H1 (cell line): ENCODE results near the gene ENPP5. TPM values are rescaled to one million over a fixed set of nuclear protein-coding genes. Genes with fewer than 3 reads are reported as not detected.

Source experiments
- CTCF ChIA-PET: fragments of 300-600 bp; sonication (Branson Sonifier 250); formaldehyde crosslinking; loops from one replicate; lab custom pipeline; 2021; ENCODE audit not compliant: partially characterized antibody; lab: Charles Lee
- POLR2A ChIA-PET: fragments of 300-600 bp; sonication (Branson Sonifier 250); formaldehyde crosslinking; loops from one replicate; lab custom pipeline; 2021; ENCODE audit warnings: inconsistent platforms; ENCODE audit not compliant: partially characterized antibody; lab: Charles Lee
- DNase-seq, 2 experiments: peaks; one replicate each; pipeline versions ENCODE4 v3.0.0 to v3.0.0-alpha.2; 2010 to 2022; ENCODE audit warnings: low spot score in 2 of 2, low read depth in 1 of 2, mixed read lengths in 1 of 2
- FAIRE-seq: peaks from 2 replicates; lab custom pipeline; 2011; peaks lifted over from hg19 to GRCh38; lab: Jason Lieb, UNC
- H2AFZ ChIP-seq: 2 replicates; pipeline ENCODE4 v1.8.1; 2012; ENCODE audit warnings: low read length, inconsistent platforms
- H2AK5ac ChIP-seq: 2 replicates; pipeline ENCODE4 v1.6.1; 2013; ENCODE audit warnings: low read depth, low read length
- H2BK120ac ChIP-seq: replicated peaks from 2 replicates; pipeline ENCODE3; 2013; ENCODE audit warnings: low read depth, low read length, inconsistent platforms
- H2BK12ac ChIP-seq: 2 replicates; pipeline ENCODE4 v1.6.1; 2013; ENCODE audit warnings: low read depth, low read length
- H2BK15ac ChIP-seq: 2 replicates; pipeline ENCODE4 v1.6.1; 2013; ENCODE audit warnings: low read length
- H2BK20ac ChIP-seq: 2 replicates; pipeline ENCODE4 v1.6.1; 2013; ENCODE audit warnings: low read length
- H2BK5ac ChIP-seq: 2 replicates; pipeline ENCODE4 v1.6.1; 2013; ENCODE audit warnings: low read depth, low read length
- H3K14ac ChIP-seq: 2 replicates; pipeline ENCODE4 v1.6.1; 2013; ENCODE audit warnings: inconsistent platforms; ENCODE audit not compliant: insufficient read length
- H3K18ac ChIP-seq: 2 replicates; pipeline ENCODE4 v1.6.1; 2013; ENCODE audit warnings: low read length; ENCODE audit errors: extremely low read depth
- H3K23ac ChIP-seq: 2 replicates; pipeline ENCODE4 v1.6.1; 2013; ENCODE audit warnings: inconsistent platforms; ENCODE audit not compliant: insufficient read length
- H3K23me2 ChIP-seq: 2 replicates; pipeline ENCODE4 v1.6.1; 2013; ENCODE audit warnings: low read depth, low read length
- H3K27ac ChIP-seq: 2 replicates; pipeline ENCODE4 v1.6.1; 2011; ENCODE audit warnings: low read depth, low read length, inconsistent platforms
- H3K27me3 ChIP-seq, 4 experiments: replicated peaks in 1 of 4; 1 replicate in 1 of 4; 2 replicates in 3 of 4; pipeline versions ENCODE4 v1.6.1 to v1.8.1; 2011 to 2013; ENCODE audit warnings: low read length in 3 of 4, mild to moderate bottlenecking in 3 of 4, inconsistent platforms in 2 of 4, mixed read lengths in 2 of 4, moderate library complexity in 1 of 4; ENCODE audit not compliant: control insufficient read depth in 3 of 4, insufficient read depth in 3 of 4; ENCODE audit errors: extremely low read depth in 1 of 4
- H3K36me3 ChIP-seq, 4 experiments: 2 replicates each; pipeline versions ENCODE4 v1.6.1 to v1.8.1; 2011 to 2013; ENCODE audit warnings: mild to moderate bottlenecking in 4 of 4, low read length in 3 of 4, moderate library complexity in 2 of 4, control low read depth in 1 of 4, inconsistent platforms in 1 of 4; ENCODE audit not compliant: insufficient read depth in 4 of 4, control insufficient read depth in 2 of 4
- H3K4ac ChIP-seq: replicated peaks from 2 replicates; pipeline ENCODE3; 2013; ENCODE audit warnings: low read length, low read depth, mixed read lengths, inconsistent platforms; ENCODE audit not compliant: insufficient read length
- H3K4me1 ChIP-seq, 4 experiments: replicated peaks in 1 of 4; 1 replicate in 1 of 4; 2 replicates in 3 of 4; pipeline versions ENCODE4 v1.6.1 to v1.8.1; 2011 to 2013; ENCODE audit warnings: low read length in 3 of 4, inconsistent platforms in 2 of 4, mixed read lengths in 1 of 4; ENCODE audit not compliant: insufficient read depth in 4 of 4, control insufficient read depth in 3 of 4
- H3K4me2 ChIP-seq, 2 experiments: 2 replicates each; pipeline versions ENCODE4 v1.6.1 to v1.8.1; 2011 to 2013; ENCODE audit warnings: low read depth in 2 of 2, low read length in 2 of 2, control low read depth in 1 of 2, inconsistent platforms in 1 of 2, mild to moderate bottlenecking in 1 of 2; ENCODE audit not compliant: insufficient read depth in 1 of 2
- H3K4me3 ChIP-seq, 4 experiments: fragments of 200-600, 300-600 bp in 1 of 4; sonication (generic), shearing (Covaris generic), sonication (Bioruptor Twin) in 1 of 4; 2 replicates each; pipeline versions ENCODE4 v1.5.1 to v1.8.1; 2011 to 2016; ENCODE audit warnings: low read length in 4 of 4, low read depth in 3 of 4, control low read depth in 2 of 4, inconsistent platforms in 2 of 4, mild to moderate bottlenecking in 2 of 4, mixed read lengths in 1 of 4, moderate library complexity in 1 of 4; ENCODE audit not compliant: insufficient read depth in 2 of 4; ENCODE audit errors: extremely low read depth in 1 of 4
- H3K56ac ChIP-seq: replicated peaks from 2 replicates; pipeline ENCODE3; 2013; ENCODE audit warnings: low read depth, mild to moderate bottlenecking, mixed read lengths, low read length, inconsistent platforms; ENCODE audit not compliant: insufficient read length
- H3K79me1 ChIP-seq: 2 replicates; pipeline ENCODE4 v1.6.1; 2013; ENCODE audit warnings: low read depth, low read length, control low read depth
- H3K79me2 ChIP-seq, 2 experiments: 2 replicates each; pipeline versions ENCODE4 v1.6.1 to v1.8.1; 2012 to 2013; ENCODE audit warnings: low read length in 2 of 2, mild to moderate bottlenecking in 2 of 2, inconsistent platforms in 1 of 2; ENCODE audit not compliant: insufficient read depth in 2 of 2, control insufficient read depth in 1 of 2
- H3K9ac ChIP-seq, 4 experiments: replicated peaks in 1 of 4; 1 replicate in 1 of 4; 2 replicates in 3 of 4; pipeline versions ENCODE4 v1.6.1 to v1.8.1; 2011 to 2013; ENCODE audit warnings: low read depth in 3 of 4, low read length in 3 of 4, control low read depth in 2 of 4, mild to moderate bottlenecking in 2 of 4, moderate library complexity in 2 of 4, inconsistent platforms in 1 of 4; ENCODE audit errors: extremely low read depth in 1 of 4
- H3K9me3 ChIP-seq, 2 experiments: 2 replicates each; pipeline versions ENCODE4 v1.6.1 to v1.8.1; 2012 to 2013; ENCODE audit warnings: mild to moderate bottlenecking in 2 of 2, moderate library complexity in 2 of 2, control low read depth in 1 of 2, inconsistent platforms in 1 of 2, low read depth in 1 of 2, low read length in 1 of 2, mixed read lengths in 1 of 2; ENCODE audit not compliant: insufficient read depth in 2 of 2
- H4K20me1 ChIP-seq, 2 experiments: replicated peaks in 1 of 2; 2 replicates each; pipeline versions ENCODE3 to v1.8.1; 2011 to 2013; ENCODE audit warnings: inconsistent platforms in 2 of 2, low read length in 2 of 2, mild to moderate bottlenecking in 1 of 2; ENCODE audit not compliant: insufficient read depth in 2 of 2, control insufficient read depth in 1 of 2
- H4K5ac ChIP-seq: 2 replicates; pipeline ENCODE4 v1.6.1; 2013; ENCODE audit warnings: low read length, low read depth, mixed read lengths, inconsistent platforms; ENCODE audit not compliant: insufficient read length
- H4K8ac ChIP-seq: 2 replicates; pipeline ENCODE4 v1.8.0; 2013; ENCODE audit warnings: mild to moderate bottlenecking, moderate library complexity, low read length, inconsistent platforms; ENCODE audit not compliant: insufficient read depth; ENCODE audit errors: extremely low read depth
- H4K91ac ChIP-seq: replicated peaks from 2 replicates; pipeline ENCODE3; 2013; ENCODE audit warnings: low read length, mixed read lengths, inconsistent platforms; ENCODE audit not compliant: insufficient read length
- CEBPB ChIP-seq: IDR thresholded peaks from 2 replicates; pipeline ENCODE4 v1.6.1; 2012; ENCODE audit warnings: low read depth, low read length
- EP300 ChIP-seq, 2 experiments: IDR thresholded peaks; 1 replicate in 1 of 2; 2 replicates in 1 of 2; pipeline ENCODE4 v1.6.1; 2011 to 2012; ENCODE audit warnings: low read depth in 2 of 2, low read length in 2 of 2, mild to moderate bottlenecking in 2 of 2, borderline replicate concordance in 1 of 2, inconsistent platforms in 1 of 2, moderate library complexity in 1 of 2
- EZH2 ChIP-seq: fragments of 200-600 bp; sonication (generic); IDR thresholded peaks from 2 replicates; pipeline ENCODE4 v1.7.1; 2012; ENCODE audit warnings: low read depth, mild to moderate bottlenecking, moderate library complexity, low read length, inconsistent platforms; ENCODE audit not compliant: severe bottlenecking
- GABPA ChIP-seq: IDR thresholded peaks from 2 replicates; pipeline ENCODE4 v1.6.1; 2011; ENCODE audit warnings: mild to moderate bottlenecking, low read length, moderate library complexity, borderline replicate concordance; ENCODE audit not compliant: insufficient read depth
- GTF2F1 ChIP-seq: IDR thresholded peaks from 2 replicates; pipeline ENCODE4 v1.6.1; 2012; ENCODE audit warnings: low read depth, low read length, improper control_type of control experiment, borderline replicate concordance
- JUN ChIP-seq: IDR thresholded peaks from 2 replicates; pipeline ENCODE4 v1.6.1; 2011; ENCODE audit warnings: low read depth, mild to moderate bottlenecking, improper control_type of control experiment, low read length
- RBBP5 ChIP-seq: IDR thresholded peaks from 2 replicates; pipeline ENCODE4 v1.7.1; 2012; ENCODE audit warnings: low read depth, mild to moderate bottlenecking, inconsistent platforms, low read length, moderate library complexity, borderline replicate concordance
- RXRA ChIP-seq: IDR thresholded peaks from 2 replicates; pipeline ENCODE4 v1.6.1; 2011; ENCODE audit warnings: low read depth, mild to moderate bottlenecking, low read length, moderate library complexity; ENCODE audit not compliant: insufficient read depth
- SIX5 ChIP-seq: IDR thresholded peaks from 2 replicates; pipeline ENCODE4 v1.6.1; 2011; ENCODE audit warnings: mild to moderate bottlenecking, low read depth, low read length
- YY1 ChIP-seq: IDR thresholded peaks from 2 replicates; pipeline ENCODE4 v1.6.1; 2011; ENCODE audit warnings: low read depth, mild to moderate bottlenecking, low read length
- WGBS, 2 experiments: shearing (Covaris generic) in 1 of 2; methylation state at CpG; one replicate each; pipeline versions ENCODE4 v1.1.6 to v1.1.7; 2013 to 2015; ENCODE audit warnings: low lambda C conversion rate in 2 of 2, mixed read lengths in 2 of 2, inconsistent platforms in 1 of 2, low coverage in 1 of 2, missing lambda C conversion rate in 1 of 2; ENCODE audit not compliant: insufficient replicate concordance in 2 of 2, insufficient coverage in 1 of 2, insufficient read length in 1 of 2; ENCODE audit errors: extremely low coverage in 1 of 2, missing lambda C conversion rate in 1 of 2; 5-methylcytosine and 5-hydroxymethylcytosine counted together
- polyA plus RNA-seq, 7 experiments: library from polyadenylated mRNA; depleted of rRNA in 3 of 7; stranded (reverse) in 5 of 7; unstranded in 2 of 7; fragments of >200 nt in 5 of 7; fragments of 200-250 nt in 2 of 7; gene quantifications; 1 replicate in 5 of 7; 2 replicates in 1 of 7; 4 replicates in 1 of 7; pipeline versions ENCODE4 v1.2.1 to v1.2.3, GENCODE V29; 2011 to 2013; ENCODE audit warnings: missing spikeins in 2 of 7, mixed read lengths in 2 of 7
- total RNA-seq: library from RNA; stranded (reverse); fragmentation: NEBNext Ultra II Directional; extraction: Animal tissue kit (Norgen Biotek cat#: 25700); gene quantifications from 2 replicates; pipeline ENCODE4 v1.2.1, GENCODE V29; 2021
- TF ChIP-seq, protein P1 (sequence below): IDR thresholded peaks from 2 replicates; pipeline ENCODE4 v1.6.1; 2012; ENCODE audit warnings: inconsistent platforms
- TF ChIP-seq, protein P2 (sequence below): IDR thresholded peaks from 2 replicates; pipeline ENCODE4 v1.6.1; 2012; ENCODE audit warnings: low read length, inconsistent platforms

ENPP5 gene
- total and polyA plus RNA-seq, 2 of the 8 experiments (the other 6 are each of a cell fraction or from before 2014, with no cell fraction given), result 5.1 to 7.6 TPM

DNA sequence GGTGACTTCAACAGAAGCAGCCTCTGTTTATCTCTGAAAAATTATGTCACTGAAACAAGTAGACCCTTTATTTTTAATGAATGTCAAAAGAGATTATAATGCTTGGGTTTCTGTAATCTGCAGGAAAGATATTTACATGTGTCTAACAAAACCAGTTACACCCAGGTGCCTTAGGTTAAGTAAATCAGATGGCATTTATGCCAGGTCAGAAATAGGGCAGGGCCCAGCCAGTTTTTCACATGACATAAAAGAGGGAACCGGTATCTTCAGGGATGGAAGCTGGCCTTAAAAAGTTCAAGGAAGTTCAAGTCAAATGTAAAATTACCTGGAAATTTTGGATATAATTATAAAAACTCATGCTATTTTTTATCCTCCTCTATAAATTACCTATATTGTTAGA lies 55.1 kb downstream of the ENPP5 start:
- CTCF ChIA-PET, result interaction anchor here (1.2 to 2.8 kb wide), 4 partner anchors 9 to 25 kb away, joined by 3 to 7 read pairs (median 3); no protein-coding TSS in a partner anchor
- 96% methylated on average over 1 of the region's 1 CpG; no CpG with 5 or more reads in 1 of the 2 experiments for WGBS, 2 experiments
- TF ChIP-seq, protein P1, sequence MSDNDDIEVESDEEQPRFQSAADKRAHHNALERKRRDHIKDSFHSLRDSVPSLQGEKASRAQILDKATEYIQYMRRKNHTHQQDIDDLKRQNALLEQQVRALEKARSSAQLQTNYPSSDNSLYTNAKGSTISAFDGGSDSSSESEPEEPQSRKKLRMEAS, result no peak
- TF ChIP-seq SIX5 (no peak), GTF2F1 (no peak), RXRA (no peak), EZH2 (no peak), EP300 (IDR thresholded peaks at IDR 0.05; ENCODE audit: borderline replicate concordance in 1 of 2, low read depth in 2 of 2, low read length in 2 of 2) (no peak), CEBPB (no peak), JUN (no peak), RBBP5 (no peak), YY1 (no peak), GABPA (no peak)
- TF ChIP-seq, protein P2, sequence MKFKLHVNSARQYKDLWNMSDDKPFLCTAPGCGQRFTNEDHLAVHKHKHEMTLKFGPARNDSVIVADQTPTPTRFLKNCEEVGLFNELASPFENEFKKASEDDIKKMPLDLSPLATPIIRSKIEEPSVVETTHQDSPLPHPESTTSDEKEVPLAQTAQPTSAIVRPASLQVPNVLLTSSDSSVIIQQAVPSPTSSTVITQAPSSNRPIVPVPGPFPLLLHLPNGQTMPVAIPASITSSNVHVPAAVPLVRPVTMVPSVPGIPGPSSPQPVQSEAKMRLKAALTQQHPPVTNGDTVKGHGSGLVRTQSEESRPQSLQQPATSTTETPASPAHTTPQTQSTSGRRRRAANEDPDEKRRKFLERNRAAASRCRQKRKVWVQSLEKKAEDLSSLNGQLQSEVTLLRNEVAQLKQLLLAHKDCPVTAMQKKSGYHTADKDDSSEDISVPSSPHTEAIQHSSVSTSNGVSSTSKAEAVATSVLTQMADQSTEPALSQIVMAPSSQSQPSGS, result no peak

More for the DNA sequence above, 55.1 kb downstream of the ENPP5 start:
- no peak overlapping the region for H2BK5ac ChIP-seq
- no peak overlapping the region for H4K5ac ChIP-seq
- H4K8ac ChIP-seq, result no peak overlapping the region
- no peak overlapping the region for H4K91ac ChIP-seq
- no peak overlapping the region for H2AK5ac ChIP-seq
- H3K9ac ChIP-seq, result no peak overlapping the region
- no peak overlapping the region for H2BK15ac ChIP-seq
- H3K4me1 ChIP-seq, result peaks cover 3 to 11% (median 6%) of the 10 kb centered on the region in 4 experiments; a peak in 4 of 7 replicates
- POLR2A ChIA-PET, result interaction anchor here (1.0 kb wide), 1 partner anchor 10 kb away, joined by 3 read pairs; no protein-coding TSS in a partner anchor
- no peak overlapping the region for H2BK12ac ChIP-seq
- H3K79me1 ChIP-seq, result no peaks in the 10 kb centered on the region
- H4K20me1 ChIP-seq, result no peaks in the 10 kb centered on the region
- H2BK120ac ChIP-seq, result no peak overlapping the region
- H3K36me3 ChIP-seq, result peaks cover 0 to 3% (median 0%) of the 10 kb centered on the region in 4 experiments; a peak in 1 of 8 replicates
- peaks cover 5 to 16% of the 10 kb centered on the region in 2 experiments; a peak in 3 of 4 replicates for H3K9me3 ChIP-seq
- no peak overlapping the region for H3K56ac ChIP-seq
- no peak for DNase-seq
- no peak overlapping the region for H3K4ac ChIP-seq
- H3K79me2 ChIP-seq, result no peaks in the 10 kb centered on the region
- H3K18ac ChIP-seq, result no peak overlapping the region
- H3K4me3 ChIP-seq, result no peak overlapping the region
- no peak overlapping the region for H3K4me2 ChIP-seq
- no peaks in the 10 kb centered on the region for H3K27me3 ChIP-seq
- H3K27ac ChIP-seq, result no peak overlapping the region
- no peak overlapping the region for H2AFZ ChIP-seq
- H3K14ac ChIP-seq, result no peak overlapping the region
- H3K23me2 ChIP-seq, result peaks cover 2% of the 10 kb centered on the region; the same call in 1 of the 2 replicates
- no peak overlapping the region for H3K23ac ChIP-seq
- H2BK20ac ChIP-seq, result no peak overlapping the region
- FAIRE-seq, result no peak
